HK-2 (cell line): ENCODE data around the gene HOXC5.

ENCODE experiments used
- DNase-seq: peaks from one replicate; pipeline ENCODE4 v3.0.0-alpha.2; 2018; ENCODE audit not compliant: unreplicated experiment

HOXC5 gene

GRCh38 chr12:54006559-54007220 lies 26.2 kb upstream of the HOXC5 start:
- DNase-seq, result no peak

DNA sequence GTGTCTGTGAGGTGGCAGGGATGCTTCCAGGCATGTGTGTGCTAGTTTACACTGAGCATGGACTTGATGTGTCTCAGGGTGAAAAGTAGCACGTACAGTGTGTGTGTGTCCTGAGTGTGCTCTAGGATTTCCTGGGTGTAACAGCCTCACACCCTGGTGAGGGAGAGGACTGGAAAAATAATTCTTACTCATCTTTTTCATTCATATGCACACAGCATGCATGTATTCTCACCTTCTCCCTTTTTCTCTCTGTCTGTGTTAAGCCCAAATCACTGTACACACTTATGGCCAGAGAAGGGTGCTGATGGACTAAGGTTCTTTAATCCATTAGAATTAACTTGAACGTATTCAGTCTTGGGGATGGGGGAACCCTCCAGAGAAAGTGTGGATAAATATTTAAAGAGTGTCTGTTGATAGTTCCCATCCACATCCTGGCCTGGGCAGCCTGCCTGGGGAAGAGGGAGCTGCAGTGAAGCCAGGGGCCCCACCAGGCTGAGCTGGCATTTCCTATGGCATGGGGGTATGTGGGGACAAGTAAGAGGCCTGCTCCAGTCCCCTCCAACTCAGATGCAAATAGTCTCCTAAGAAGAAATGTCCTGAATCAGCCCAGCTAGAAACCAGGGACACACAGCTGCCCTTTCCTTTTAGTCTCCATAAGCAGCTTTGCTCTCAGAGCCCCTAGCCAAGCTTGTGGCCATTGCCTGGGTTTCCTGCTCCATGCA lies 25.2 kb upstream of the HOXC5 start:
- no peak for DNase-seq

- no peak for DNase-seq
These were observed 24.6 kb upstream of the HOXC5 start for GRCh38 chr12:54008260-54008552.

- DNase-seq, result no peak
These were observed 23.4 kb upstream of the HOXC5 start for GRCh38 chr12:54009171-54010052.

GRCh38 chr12:54010053-54010971 lies 22.5 kb upstream of the HOXC5 start:
- no peak for DNase-seq

DNA sequence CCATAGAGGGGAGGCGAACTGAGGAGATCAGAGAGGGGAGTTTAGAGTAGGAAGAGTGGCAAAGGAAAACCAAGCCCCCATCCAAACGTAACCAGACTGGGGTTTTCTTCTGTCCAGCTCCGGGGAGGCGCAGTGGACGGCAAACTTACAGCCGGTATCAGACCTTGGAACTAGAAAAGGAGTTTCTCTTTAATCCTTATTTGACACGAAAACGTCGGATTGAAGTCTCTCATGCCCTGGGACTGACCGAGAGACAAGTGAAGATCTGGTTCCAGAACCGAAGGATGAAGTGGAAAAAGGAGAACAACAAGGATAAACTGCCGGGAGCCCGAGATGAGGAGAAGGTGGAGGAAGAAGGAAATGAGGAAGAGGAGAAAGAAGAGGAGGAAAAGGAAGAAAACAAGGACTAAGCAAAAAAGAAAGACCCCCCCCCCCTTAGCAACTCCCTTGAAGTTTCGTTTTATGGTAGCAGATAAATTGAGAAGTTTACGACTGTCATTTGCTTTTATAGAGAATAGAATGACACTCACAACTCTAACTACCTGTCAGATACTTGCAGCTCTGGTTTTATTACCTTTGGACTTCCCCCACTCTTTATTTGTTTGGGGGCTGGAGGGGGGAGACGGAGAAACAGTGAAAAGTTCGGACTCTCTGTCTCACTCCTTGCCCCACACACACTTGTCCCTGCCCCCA lies 21.7 kb upstream of the HOXC5 start:
- no peak for DNase-seq

GRCh38 chr12:54011665-54012532 lies 21.0 kb upstream of the HOXC5 start:
- no peak for DNase-seq

DNA sequence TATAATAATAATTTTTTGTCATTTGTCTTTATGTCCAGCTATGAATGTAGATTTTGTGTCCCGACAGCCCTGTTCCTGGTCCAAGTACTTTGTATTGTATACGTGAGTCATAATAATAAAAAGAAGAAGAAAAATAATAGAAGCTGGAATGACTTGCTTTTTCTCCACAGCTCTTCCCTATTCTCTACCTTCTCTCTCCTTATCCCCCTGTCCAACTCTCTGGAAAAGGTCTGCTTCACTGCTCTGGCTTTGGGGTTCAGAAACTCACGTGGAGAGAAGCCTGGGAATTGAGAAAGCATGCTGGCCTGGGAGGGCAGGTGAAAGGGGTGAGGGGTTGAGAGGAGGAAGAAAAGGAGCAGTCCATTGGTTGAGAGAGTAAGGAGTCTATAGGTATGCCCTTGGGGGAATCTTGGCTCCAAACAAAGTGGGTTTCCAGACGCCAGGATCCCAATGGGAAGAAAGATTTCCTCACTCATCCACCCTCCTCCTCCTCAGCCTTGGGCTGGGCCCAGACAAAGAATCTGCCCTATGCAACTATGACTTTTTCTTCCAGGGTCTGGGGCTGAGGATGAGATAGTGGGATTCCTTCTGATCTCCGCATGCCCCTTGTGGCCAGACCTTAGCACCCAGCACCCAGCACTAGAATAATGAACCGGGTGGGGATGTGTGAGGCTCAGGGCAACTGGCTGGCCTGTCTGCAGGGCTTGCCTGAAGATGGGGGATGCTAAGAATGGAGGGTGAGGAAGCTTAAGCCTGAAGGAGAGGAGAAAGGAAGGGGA lies 20.0 kb upstream of the HOXC5 start:
- DNase-seq, result no peak

DNA sequence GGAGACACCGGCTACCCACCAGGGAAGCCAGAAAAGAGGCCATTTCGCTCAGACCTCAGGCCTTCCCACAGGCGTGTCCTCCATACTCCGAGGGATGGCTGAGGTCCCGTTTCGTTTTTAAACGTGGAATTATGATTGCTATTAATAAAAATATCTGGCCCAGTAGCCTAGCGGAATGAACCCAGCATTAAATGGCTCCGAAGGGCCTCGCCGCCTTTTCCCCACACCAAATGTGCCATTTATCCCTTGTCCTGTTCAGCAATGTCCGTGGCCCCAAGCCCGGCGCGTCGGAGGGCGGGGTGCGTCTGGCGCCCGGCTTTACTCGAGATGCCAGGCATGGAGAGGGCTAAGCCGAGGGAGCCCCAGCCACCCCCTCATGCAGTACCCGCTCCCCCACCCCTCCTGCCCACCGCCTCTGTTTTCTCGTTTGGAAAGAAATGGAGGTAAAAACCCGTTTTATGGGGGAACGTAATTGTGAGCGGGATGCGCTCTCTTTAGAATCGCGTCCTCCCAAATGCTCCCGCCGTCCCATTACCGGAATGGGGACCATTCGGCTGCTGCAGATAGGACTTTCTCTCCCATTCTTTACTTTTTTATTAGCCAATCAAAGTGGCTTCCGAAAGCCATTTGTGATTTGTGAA lies 18.4 kb upstream of the HOXC5 start:
- no peak for DNase-seq

DNA sequence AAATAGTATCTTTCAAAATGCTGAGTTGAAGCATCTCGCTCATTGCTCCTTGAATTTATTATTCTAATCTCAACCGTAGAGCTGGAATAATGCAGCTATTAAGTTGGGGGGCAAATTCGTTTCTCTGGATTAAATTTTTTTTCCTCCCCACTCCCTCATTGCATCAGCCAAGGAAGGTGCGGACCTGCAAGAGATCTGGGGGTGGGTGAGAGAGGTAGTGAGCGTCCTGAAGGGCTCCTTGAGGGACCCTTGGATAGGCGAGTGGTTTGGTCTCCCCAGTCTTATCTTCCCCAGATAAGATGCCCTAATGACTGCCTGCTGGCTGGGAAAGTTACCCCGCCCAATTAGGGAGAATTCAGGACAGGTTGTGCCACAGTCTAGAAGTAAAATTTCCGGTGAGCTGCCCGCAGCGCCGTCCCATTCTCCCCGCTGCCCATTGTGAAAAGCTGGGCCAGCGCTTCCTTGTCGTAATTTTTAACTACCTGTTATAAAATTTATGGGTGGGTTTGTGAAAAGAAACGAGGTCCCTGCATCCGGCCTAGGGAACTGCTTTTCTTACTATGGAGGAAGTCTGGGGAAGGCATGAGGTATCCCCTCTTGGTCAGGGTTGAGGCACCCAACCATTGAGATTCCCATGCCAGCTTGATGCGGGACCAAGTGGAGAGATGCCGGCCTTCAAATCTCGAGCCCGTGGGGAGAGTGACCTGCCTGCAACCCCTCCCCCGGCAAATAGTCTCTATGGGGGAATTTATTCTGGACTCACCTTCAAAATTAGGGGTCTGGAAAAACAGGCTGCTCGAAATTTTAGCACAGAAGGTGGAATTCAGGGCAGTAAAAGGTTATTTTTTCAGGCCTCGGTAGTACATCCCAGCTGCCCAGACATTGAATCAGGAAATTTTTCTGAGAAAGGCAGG lies 17.6 kb upstream of the HOXC5 start:
- no peak for DNase-seq

DNA sequence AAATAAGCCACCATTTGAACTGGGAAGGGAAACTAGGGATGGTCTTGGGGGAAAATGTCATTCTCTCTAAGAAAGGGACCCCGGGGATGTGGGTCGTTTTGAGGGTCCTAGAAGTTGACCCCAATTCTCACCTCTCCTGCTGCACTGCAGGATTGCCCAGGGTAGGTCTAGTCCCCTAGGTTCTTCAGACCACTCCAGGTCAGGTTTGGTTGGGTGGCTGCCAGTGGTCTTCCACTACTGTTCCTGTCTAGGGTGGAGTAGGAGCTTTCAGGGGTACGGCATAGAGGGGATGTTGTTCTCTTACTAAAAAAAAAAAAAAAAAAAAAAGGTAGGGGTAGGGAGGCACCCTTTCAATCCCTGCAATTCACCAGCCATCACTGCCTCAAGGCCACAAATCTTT lies 16.8 kb upstream of the HOXC5 start:
- no peak for DNase-seq

- DNase-seq, result peak; percentile 37
These were observed 16.3 kb upstream of the HOXC5 start for GRCh38 chr12:54016478-54016964.

DNA sequence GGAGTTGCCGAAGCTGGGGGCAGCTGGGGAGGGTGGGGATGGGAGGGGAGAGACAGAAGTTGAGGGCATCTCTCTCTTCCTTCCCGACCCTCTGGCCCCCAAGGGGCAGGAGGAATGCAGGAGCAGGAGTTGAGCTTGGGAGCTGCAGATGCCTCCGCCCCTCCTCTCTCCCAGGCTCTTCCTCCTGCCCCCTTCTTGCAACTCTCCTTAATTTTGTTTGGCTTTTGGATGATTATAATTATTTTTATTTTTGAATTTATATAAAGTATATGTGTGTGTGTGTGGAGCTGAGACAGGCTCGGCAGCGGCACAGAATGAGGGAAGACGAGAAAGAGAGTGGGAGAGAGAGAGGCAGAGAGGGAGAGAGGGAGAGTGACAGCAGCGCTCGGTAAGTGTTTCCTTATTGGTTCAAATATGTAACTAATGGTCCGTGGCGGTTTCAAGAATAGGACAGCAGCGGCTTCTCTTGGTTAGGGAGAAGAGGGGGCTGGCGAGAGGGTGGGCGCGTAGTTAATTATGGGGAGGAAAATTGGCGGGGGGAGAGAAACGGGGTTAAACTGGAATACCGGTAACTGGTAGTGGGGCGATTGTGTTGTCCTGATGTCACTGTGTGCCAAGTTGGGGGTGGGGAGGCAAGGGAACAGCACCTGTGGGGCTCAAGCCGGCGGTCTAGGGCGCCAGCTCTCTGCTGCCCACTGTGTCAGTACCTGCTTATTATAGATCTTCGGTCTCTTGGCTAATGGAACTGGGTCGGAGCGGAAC lies 15.6 kb upstream of the HOXC5 start:
- peak; percentile 42 for DNase-seq

DNA sequence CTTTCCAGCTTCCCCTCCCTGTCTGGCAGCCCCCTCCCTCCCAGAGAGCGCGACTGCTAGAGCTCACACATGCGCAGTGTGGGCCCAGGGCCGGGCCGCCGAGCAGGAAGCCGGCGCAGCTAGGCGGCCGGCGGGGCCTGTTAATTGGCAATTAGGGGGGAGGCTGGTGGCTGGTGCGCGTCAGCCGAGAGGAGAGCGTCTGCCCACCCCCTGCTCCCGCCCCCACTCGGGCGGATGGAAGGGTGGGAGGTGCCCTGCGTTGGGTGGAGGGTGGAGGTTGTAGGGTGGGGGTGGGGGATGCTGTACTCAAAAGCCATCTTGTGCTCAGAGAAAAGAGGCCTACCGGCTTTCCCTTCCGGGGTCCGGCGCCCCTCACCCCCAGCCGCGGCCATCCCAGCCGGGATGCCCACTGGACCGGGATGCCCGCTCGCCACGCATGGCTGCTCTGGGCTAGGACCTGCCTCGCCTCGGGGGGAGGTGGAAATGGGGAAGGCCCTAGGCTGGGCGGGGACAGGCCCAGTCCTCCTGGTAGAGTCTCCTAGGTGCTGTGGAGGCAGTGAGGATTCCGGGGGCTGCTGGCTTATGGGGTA lies 14.9 kb upstream of the HOXC5 start:
- peak; percentile 95 for DNase-seq

- peak; percentile 70 for DNase-seq
These were observed 14.3 kb upstream of the HOXC5 start for GRCh38 chr12:54018468-54018984.
